GM12878 (cell line): Measurements from ENCODE around the gene STXBP5. TPM values are rescaled to one million over a fixed set of nuclear protein-coding genes. Genes with fewer than 3 reads are reported as not detected.

Experiments
- ATAC-seq: fragments of 200-7000 bp; cut with Tn5 transposase; 3 replicates; pipeline ENCODE4 v1.9.1; 2020; ENCODE audit warnings: mild to moderate bottlenecking, moderate library complexity
- BruUV-seq: library from RNA; stranded (reverse); fragments of 400-500 nt; replicated peaks from 2 replicates; lab custom pipeline; 2021; lab: Mats Ljungman, UMichigan
- CTCF ChIA-PET: fragments of 300-600 bp; sonication (Branson Sonifier 250); formaldehyde crosslinking; extraction: SDS; loops from one replicate; lab custom pipeline; 2021; ENCODE audit warnings: inconsistent platforms; lab: Yijun Ruan, JAX
- POLR2A ChIA-PET: fragments of 350-600 bp; formaldehyde crosslinking; extraction: SDS; loops from one replicate; lab custom pipeline; 2021; ENCODE audit warnings: inconsistent platforms; lab: Charles Lee
- RAD21 ChIA-PET: fragments of 300-600 bp; sonication (Branson Sonifier 250); formaldehyde crosslinking; loops from one replicate; lab custom pipeline; 2023; ENCODE audit warnings: antibody characterized with exemption; ENCODE audit not compliant: unreplicated experiment; lab: Charles Lee
- SMC1A ChIA-PET: fragments of 300-600 bp; sonication (Branson Sonifier 250); formaldehyde crosslinking; loops from one replicate; lab custom pipeline; 2023; ENCODE audit not compliant: unreplicated experiment, uncharacterized antibody; lab: Charles Lee
- DNase-seq: peaks from one replicate; pipeline ENCODE4 v3.0.0-alpha.2; 2011; ENCODE audit warnings: low read depth, low spot score
- FAIRE-seq: peaks from 3 replicates; lab custom pipeline; 2011; peaks lifted over from hg19 to GRCh38; lab: Jason Lieb, UNC
- H2AFZ ChIP-seq: 2 replicates; pipeline ENCODE4 v1.6.0; 2011; ENCODE audit warnings: low read depth, low read length, control low read depth; ENCODE audit not compliant: control insufficient read depth
- H3K27ac ChIP-seq: 2 replicates; pipeline ENCODE4 v1.5.1; 2011; ENCODE audit warnings: control low read depth; ENCODE audit not compliant: control insufficient read depth, insufficient read depth
- H3K27me3 ChIP-seq, 2 experiments: replicated peaks in 1 of 2; 2 replicates each; pipeline versions ENCODE4 v1.6.0 to v1.6.1; 2011; ENCODE audit warnings: low read length in 1 of 2; ENCODE audit not compliant: control insufficient read depth in 2 of 2, insufficient read depth in 2 of 2
- H3K36me3 ChIP-seq, 2 experiments: 2 replicates each; pipeline ENCODE4 v1.5.1; 2011; ENCODE audit warnings: low read length in 1 of 2; ENCODE audit not compliant: control insufficient read depth in 2 of 2, insufficient read depth in 2 of 2
- H3K4me1 ChIP-seq: 2 replicates; pipeline ENCODE4 v1.6.1; 2011; ENCODE audit warnings: mild to moderate bottlenecking, low read length, moderate library complexity, mixed read lengths; ENCODE audit not compliant: control insufficient read depth, insufficient read depth
- H3K4me2 ChIP-seq: 2 replicates; pipeline ENCODE4 v1.6.0; 2011; ENCODE audit warnings: control low read depth; ENCODE audit not compliant: control insufficient read depth, insufficient read depth
- H3K4me3 ChIP-seq: fragments of 200-600 bp; sonication (generic); 2 replicates; pipeline ENCODE4 v1.5.1; 2016
- H3K79me2 ChIP-seq: 2 replicates; pipeline ENCODE4 v1.6.0; 2011; ENCODE audit warnings: low read length; ENCODE audit not compliant: control insufficient read depth, insufficient read depth
- H3K9ac ChIP-seq: 2 replicates; pipeline ENCODE4 v1.8.0; 2011; ENCODE audit warnings: low read length, control low read depth, mixed read lengths; ENCODE audit not compliant: control insufficient read depth, insufficient read depth
- H3K9me3 ChIP-seq: replicated peaks from 3 replicates; pipeline ENCODE4 v1.5.1; 2011; ENCODE audit warnings: mild to moderate bottlenecking, low read length; ENCODE audit not compliant: control insufficient read depth, insufficient read depth
- H4K20me1 ChIP-seq: 2 replicates; pipeline ENCODE4 v1.6.0; 2011; ENCODE audit not compliant: control insufficient read depth, insufficient read depth
- ATF3 ChIP-seq: IDR thresholded peaks from 2 replicates; pipeline ENCODE4 v1.6.1; 2011; ENCODE audit warnings: low read depth, mild to moderate bottlenecking, low read length, moderate library complexity, borderline replicate concordance; ENCODE audit errors: extremely low read depth
- ATF7 ChIP-seq: fragments of 450-650 bp; IDR thresholded peaks from 2 replicates; pipeline ENCODE4 v1.6.1; 2016; ENCODE audit warnings: low read depth, mild to moderate bottlenecking
- CEBPZ ChIP-seq: fragments of 150-350 bp; IDR thresholded peaks from 2 replicates; pipeline ENCODE4 v1.6.1; 2016; ENCODE audit warnings: low read depth, low read length
- E2F4 ChIP-seq: IDR thresholded peaks from 2 replicates; pipeline ENCODE4 v1.6.1; 2012; ENCODE audit warnings: low read depth, low read length, improper control_type of control experiment
- FOXM1 ChIP-seq: IDR thresholded peaks from 2 replicates; pipeline ENCODE4 v1.6.1; 2012; ENCODE audit warnings: low read depth, mild to moderate bottlenecking, inconsistent platforms, low read length, moderate library complexity
- IRF4 ChIP-seq: IDR thresholded peaks from 2 replicates; pipeline ENCODE4 v1.6.1; 2011; ENCODE audit warnings: low read depth, low read length
- KLF5 ChIP-seq: fragments of 450-650 bp; IDR thresholded peaks from 2 replicates; pipeline ENCODE4 v1.6.1; 2014; ENCODE audit warnings: mild to moderate bottlenecking; ENCODE audit not compliant: partially characterized antibody
- LARP7 ChIP-seq: fragments of 450-650 bp; IDR thresholded peaks from 2 replicates; pipeline ENCODE4 v1.6.1; 2017; ENCODE audit warnings: mild to moderate bottlenecking
- MYB ChIP-seq: fragments of 150-350 bp; IDR thresholded peaks from 2 replicates; pipeline ENCODE4 v1.6.1; 2014; ENCODE audit warnings: mild to moderate bottlenecking, low read depth, low read length, borderline replicate concordance
- NKRF ChIP-seq: fragments of 450-650 bp; conservative IDR thresholded peaks from 2 replicates; pipeline ENCODE4 v1.6.1; 2017; ENCODE audit warnings: mild to moderate bottlenecking, moderate library complexity
- RELB ChIP-seq: fragments of 450-650 bp; IDR thresholded peaks from 2 replicates; pipeline ENCODE4 v1.6.1; 2017; ENCODE audit warnings: low read depth, mild to moderate bottlenecking, moderate library complexity
- SP1 ChIP-seq: IDR thresholded peaks from one replicate; pipeline ENCODE4 v1.6.1; 2011; ENCODE audit warnings: low read depth, low read length
- SRF ChIP-seq, 2 experiments: IDR thresholded peaks; 2 replicates each; pipeline ENCODE4 v1.6.1; 2011; ENCODE audit warnings: low read depth in 2 of 2, low read length in 2 of 2, mild to moderate bottlenecking in 1 of 2, moderate library complexity in 1 of 2
- YY1 ChIP-seq: IDR thresholded peaks from 2 replicates; pipeline ENCODE4 v1.6.1; 2011; ENCODE audit warnings: low read depth, mild to moderate bottlenecking, low read length
- ZNF207 ChIP-seq: fragments of 450-650 bp; IDR thresholded peaks from 2 replicates; pipeline ENCODE4 v1.6.1; 2014; ENCODE audit warnings: antibody characterized with exemption, mild to moderate bottlenecking, borderline replicate concordance
- ZSCAN29 ChIP-seq: fragments of 450-650 bp; IDR thresholded peaks from 2 replicates; pipeline ENCODE4 v1.6.1; 2017; ENCODE audit warnings: mild to moderate bottlenecking, moderate library complexity
- WGBS: methylation state at CpG from one replicate; pipeline ENCODE4 v1.1.6; 2016; ENCODE audit warnings: low lambda C conversion rate; ENCODE audit not compliant: insufficient replicate concordance, insufficient coverage; ENCODE audit errors: missing lambda C conversion rate; 5-methylcytosine and 5-hydroxymethylcytosine counted together
- in situ Hi-C: fragments of 300-500 bp; cut with MboI; formaldehyde crosslinking; loops from 9 replicates; pipeline ENCODE4 v1.14.3; 2018; ENCODE audit warnings: mixed read lengths
- intact Hi-C: fragments of 100-400 bp; cut with micrococcal nuclease; formaldehyde crosslinking; loops from one replicate; pipeline ENCODE4 v1.14.2; 2022; ENCODE audit not compliant: unreplicated experiment
- polyA plus RNA-seq, 11 experiments: library from polyadenylated mRNA; depleted of rRNA in 4 of 11; unstranded in 6 of 11; stranded (reverse) in 5 of 11; fragments of >200 nt; fragmentation: Nextera tagmentation in 4 of 11; fragmentation: Illumina TruSeq in 1 of 11; extraction: Ambion mirVana in 4 of 11; extraction: Trizol in 1 of 11; gene quantifications; 1 replicate in 1 of 11; 2 replicates in 10 of 11; pipeline versions ENCODE4 v1.2.1 to v1.2.3, GENCODE V29; 2011 to 2016; ENCODE audit warnings: inconsistent platforms in 2 of 11, missing spikeins in 2 of 11, low read depth in 1 of 11
- total RNA-seq, 4 experiments: library from RNA; depleted of rRNA in 3 of 4; stranded (reverse); fragments of >200 nt in 3 of 4; fragmentation: Illumina TruSeq in 1 of 4; extraction: Trizol in 1 of 4; gene quantifications; 2 replicates each; pipeline versions ENCODE4 v1.2.1 to v1.2.3, GENCODE V29; 2013 to 2021

Gene STXBP5
- total and polyA plus RNA-seq, 10 of the 15 experiments (the other 5 are each of a cell fraction or from before 2014, with no cell fraction given), result 1.4 to 13.2 (median 8.4) TPM

- in situ Hi-C loops, result no loop called here
- WGBS, result 100% methylated on average over 5 of the region's 5 CpGs
- no TSS peak for BruUV-seq
- H3K9me3 ChIP-seq, result no peaks in the 10 kb centered on the region; the same call in 2 of the 3 replicates
- DNase-seq (no peak), FAIRE-seq (no peak), ATAC-seq (no peak)
- H3K36me3 ChIP-seq, result peaks cover 1 to 5% of the 10 kb centered on the region in 2 experiments; a peak in 3 of 4 replicates
- ChIA-PET RAD21 (no interaction called here), CTCF (no interaction called here), SMC1A (interaction anchor here (1.8 kb wide), 1 partner anchor 9 kb away, joined by 6 read pairs; no protein-coding TSS in a partner anchor), POLR2A (no interaction called here)
- no peaks in the 10 kb centered on the region for H3K4me1 ChIP-seq
- H3K9ac ChIP-seq, result no peak overlapping the region
- H3K27ac ChIP-seq, result no peak overlapping the region
- intact Hi-C loops, result no loop called here
- no peak overlapping the region for H2AFZ ChIP-seq
- no peak overlapping the region for H3K4me2 ChIP-seq
- no peak overlapping the region for H3K4me3 ChIP-seq
- H3K27me3 ChIP-seq, result no peaks in the 10 kb centered on the region
- no peaks in the 10 kb centered on the region for H3K79me2 ChIP-seq
- no peaks in the 10 kb centered on the region for H4K20me1 ChIP-seq
- TF ChIP-seq KLF5 (no peak), E2F4 (no peak), SRF (IDR thresholded peaks at IDR 0.05; ENCODE audit: low read depth in 2 of 2, low read length in 2 of 2) (no peak), ATF3 (no peak), IRF4 (no peak), FOXM1 (no peak), ATF7 (no peak), YY1 (no peak), ZSCAN29 (no peak), NKRF (no peak), RELB (no peak), LARP7 (no peak), CEBPZ (no peak), SP1 (no peak), MYB (no peak), ZNF207 (no peak)
Observed at GRCh38 chr6:147246853-147247635, 42.8 kb downstream of the STXBP5 start.
